PFSK-1 (cell line): ENCODE results near the gene MBNL1.

Experiments used
- FOXP2 ChIP-seq: optimal IDR thresholded peaks from 2 replicates; pipeline ENCODE3; 2011; ENCODE audit warnings: borderline replicate concordance, control low read depth, inconsistent platforms; ENCODE audit not compliant: insufficient read depth; ENCODE audit errors: extremely low read length, extremely low read depth
- POLR2AphosphoS5 ChIP-seq: IDR thresholded peaks from 2 replicates; pipeline ENCODE4 v1.6.1; 2012; ENCODE audit warnings: low read depth, mild to moderate bottlenecking, control low read depth, low read length, moderate library complexity
- SIN3A ChIP-seq: IDR thresholded peaks from 2 replicates; pipeline ENCODE4 v1.6.1; 2012; ENCODE audit warnings: mild to moderate bottlenecking, low read length, moderate library complexity, borderline replicate concordance; ENCODE audit not compliant: insufficient read depth
- TAF1 ChIP-seq: IDR thresholded peaks from 2 replicates; pipeline ENCODE4 v1.6.1; 2012; ENCODE audit warnings: low read length, control low read depth, borderline replicate concordance; ENCODE audit not compliant: insufficient read depth
- TF ChIP-seq, protein P1 (sequence below), 2 experiments: IDR thresholded peaks; 2 replicates each; pipeline versions ENCODE4 v1.6.1 to v1.8.0; 2011 to 2012; ENCODE audit warnings: low read depth in 2 of 2, low read length in 2 of 2, control low read depth in 1 of 2, inconsistent platforms in 1 of 2, mild to moderate bottlenecking in 1 of 2, moderate library complexity in 1 of 2; ENCODE audit not compliant: insufficient read depth in 1 of 2

MBNL1 gene

DNA sequence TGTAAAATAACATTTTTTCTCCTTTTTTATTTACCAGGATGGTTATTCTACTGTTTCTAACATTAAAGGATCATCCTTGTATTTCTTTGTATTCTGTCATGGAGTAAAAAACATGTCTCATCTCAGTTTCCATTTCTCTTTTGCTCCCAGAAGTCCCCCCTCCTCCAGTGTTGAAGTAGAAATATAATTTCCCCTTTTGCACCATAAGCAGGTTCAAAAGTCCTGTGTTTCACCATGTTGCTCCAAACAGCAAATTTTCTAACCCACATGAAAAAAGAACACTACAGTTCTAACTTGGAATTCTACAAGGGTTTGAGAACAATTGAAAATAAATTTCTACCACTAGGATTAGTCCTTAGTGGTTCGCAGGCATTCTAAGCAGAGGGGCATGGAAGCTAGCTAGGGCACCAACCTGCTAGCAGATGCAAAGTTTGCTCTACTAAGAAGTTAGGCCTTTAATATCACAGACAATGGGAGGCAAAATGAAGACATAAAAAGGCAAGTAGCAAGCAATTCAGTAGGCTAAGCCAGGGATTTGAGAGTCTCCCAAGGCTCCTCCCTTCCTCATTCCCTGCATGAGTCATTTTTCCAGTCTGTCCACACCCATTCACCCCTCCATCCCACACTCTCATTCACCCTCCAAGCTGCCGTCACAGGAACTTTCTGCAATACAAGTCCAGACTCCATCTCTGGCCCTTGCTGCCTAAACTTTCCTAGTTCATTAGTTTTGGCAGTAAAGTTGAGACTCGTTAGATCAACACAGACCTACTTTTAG, 2.3 kb upstream of the MBNL1 start:
- peak; percentile 70; the same call in 1 of the 2 replicates for TF ChIP-seq TAF1
- peak; percentile 77 for TF ChIP-seq POLR2AphosphoS5
- TF ChIP-seq, protein P1, sequence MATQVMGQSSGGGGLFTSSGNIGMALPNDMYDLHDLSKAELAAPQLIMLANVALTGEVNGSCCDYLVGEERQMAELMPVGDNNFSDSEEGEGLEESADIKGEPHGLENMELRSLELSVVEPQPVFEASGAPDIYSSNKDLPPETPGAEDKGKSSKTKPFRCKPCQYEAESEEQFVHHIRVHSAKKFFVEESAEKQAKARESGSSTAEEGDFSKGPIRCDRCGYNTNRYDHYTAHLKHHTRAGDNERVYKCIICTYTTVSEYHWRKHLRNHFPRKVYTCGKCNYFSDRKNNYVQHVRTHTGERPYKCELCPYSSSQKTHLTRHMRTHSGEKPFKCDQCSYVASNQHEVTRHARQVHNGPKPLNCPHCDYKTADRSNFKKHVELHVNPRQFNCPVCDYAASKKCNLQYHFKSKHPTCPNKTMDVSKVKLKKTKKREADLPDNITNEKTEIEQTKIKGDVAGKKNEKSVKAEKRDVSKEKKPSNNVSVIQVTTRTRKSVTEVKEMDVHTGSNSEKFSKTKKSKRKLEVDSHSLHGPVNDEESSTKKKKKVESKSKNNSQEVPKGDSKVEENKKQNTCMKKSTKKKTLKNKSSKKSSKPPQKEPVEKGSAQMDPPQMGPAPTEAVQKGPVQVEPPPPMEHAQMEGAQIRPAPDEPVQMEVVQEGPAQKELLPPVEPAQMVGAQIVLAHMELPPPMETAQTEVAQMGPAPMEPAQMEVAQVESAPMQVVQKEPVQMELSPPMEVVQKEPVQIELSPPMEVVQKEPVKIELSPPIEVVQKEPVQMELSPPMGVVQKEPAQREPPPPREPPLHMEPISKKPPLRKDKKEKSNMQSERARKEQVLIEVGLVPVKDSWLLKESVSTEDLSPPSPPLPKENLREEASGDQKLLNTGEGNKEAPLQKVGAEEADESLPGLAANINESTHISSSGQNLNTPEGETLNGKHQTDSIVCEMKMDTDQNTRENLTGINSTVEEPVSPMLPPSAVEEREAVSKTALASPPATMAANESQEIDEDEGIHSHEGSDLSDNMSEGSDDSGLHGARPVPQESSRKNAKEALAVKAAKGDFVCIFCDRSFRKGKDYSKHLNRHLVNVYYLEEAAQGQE (IDR thresholded peaks at IDR 0.05; ENCODE audit: insufficient read depth in 1 of 2, low read depth in 2 of 2, low read length in 2 of 2): no peak
- TF ChIP-seq FOXP2: peak; percentile 58
- TF ChIP-seq SIN3A: 0 out of 2 replicates have a peak, but pooled peaks have one; percentile 62

DNA sequence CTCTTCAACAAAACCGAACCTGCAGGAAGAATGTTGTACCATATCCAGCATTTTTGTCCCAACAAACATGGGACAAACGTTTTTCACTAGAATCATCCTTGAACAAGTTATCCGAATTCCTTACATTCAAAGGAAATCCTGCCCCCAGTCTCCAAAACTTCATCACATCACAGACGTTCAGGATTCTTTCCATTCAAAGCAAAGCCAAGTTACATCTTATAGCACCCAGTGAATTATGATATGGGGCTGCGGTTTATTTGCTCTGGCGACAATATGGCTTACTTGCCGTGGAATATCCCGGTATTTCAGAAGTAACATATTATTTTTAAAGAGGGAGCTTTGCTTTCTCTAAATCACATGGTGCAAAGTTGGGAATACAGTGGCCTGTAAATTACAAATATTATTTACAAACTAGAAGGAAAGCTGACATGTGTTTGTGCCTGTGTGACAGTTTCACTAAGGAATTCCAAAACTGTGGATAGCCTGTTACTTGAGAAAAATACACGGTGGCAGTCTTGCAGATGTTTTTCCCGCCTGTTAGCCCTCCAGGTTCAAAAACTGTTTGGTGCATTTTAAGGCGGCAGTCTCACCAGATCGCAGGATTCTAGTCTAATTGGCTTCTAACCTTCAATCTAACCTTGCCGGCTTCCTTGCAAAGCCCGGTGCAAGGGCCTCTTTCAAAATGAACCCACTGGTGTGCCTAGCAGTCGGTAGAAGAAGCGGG, 736 bp upstream of the MBNL1 start:
- TF ChIP-seq FOXP2 (no peak), SIN3A (no peak), TAF1 (no peak), POLR2AphosphoS5 (no peak)
- TF ChIP-seq, protein P1 (IDR thresholded peaks at IDR 0.05; ENCODE audit: insufficient read depth in 1 of 2, low read depth in 2 of 2, low read length in 2 of 2): no peak

DNA sequence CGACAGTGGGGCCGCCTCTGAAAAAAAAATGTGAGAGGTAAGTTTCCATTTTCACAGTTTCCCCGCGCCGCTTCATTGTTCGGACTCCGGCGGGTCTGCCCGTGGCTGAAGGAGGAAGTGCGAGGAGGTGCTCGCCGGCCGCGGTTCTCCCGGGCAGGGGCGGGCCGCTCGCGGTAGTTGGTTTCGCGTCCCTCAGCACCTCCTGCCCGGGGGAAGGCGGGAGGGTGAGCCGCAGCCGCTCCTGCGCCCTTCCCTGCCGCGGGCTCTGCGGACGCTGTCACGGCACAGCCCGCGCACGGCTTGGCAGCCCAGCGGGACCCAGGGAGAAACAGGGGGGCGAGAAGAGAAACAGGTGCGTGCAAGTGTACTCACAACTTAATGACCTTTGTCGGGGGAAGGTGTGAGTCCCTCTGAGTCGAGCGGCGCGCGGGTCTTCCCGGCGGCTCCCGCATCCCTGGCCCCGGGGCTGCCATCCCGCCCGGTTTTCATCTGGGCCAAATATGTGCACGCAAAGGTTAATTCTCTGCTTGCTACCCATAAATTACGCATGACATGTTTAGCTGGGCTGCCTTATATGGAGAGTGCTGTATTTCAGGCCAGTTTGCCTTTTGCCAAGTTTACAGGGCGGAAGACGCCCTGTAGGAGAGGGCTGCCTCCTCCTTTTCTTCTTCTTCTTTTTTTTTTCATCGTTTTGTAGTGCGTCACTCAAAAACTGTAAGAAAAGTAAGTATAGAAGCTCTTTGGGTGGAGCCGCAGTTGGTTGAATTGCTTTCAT, 514 bp downstream of the MBNL1 start:
- TF ChIP-seq FOXP2 (no peak), SIN3A (peak; percentile 15; the same call in 1 of the 2 replicates)

DNA sequence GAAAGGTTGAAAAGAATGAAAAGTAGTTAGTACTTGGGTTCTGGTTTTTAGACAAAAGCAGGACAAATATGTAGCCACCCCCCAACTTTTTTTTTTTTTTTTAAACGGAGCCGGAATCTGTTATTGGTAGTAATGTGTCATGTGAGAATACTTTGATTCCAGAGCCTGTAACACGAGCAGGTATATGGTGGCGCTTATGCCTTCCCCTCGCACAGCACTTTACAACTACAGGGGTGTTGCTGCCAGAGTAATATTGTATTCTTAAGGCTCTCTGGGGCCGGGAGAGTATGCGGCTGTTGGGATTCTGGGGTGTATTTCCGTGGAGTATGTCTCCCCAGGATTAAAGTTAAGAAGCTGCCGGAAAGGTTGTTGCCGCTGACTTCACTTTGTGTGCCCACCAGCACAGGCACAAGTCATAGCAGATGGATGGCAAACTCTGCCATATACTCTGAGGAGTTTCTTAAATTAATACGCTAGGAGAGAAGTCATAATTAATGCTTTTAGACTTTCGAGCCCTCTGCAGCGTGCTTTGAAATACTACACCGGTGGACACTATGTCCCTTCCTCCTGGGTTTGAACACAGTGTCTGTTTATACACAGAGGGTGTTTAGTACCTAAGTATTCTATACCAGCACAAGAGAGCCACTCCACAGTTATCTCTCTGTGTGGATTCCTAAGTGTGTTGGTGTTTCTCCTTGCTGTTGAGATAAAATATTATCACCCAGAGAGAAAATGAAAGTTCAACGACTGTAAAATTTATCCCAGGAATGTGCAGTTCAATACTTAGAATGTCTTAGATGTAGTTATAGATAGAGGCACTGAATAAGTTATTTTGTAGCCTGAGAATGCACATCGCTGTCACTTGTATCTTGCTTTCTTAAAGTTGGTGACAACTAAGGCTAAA, 1.4 kb downstream of the MBNL1 start:
- TF ChIP-seq, protein P1 (IDR thresholded peaks at IDR 0.05; ENCODE audit: insufficient read depth in 1 of 2, low read depth in 2 of 2, low read length in 2 of 2): no peak
- no peak for TF ChIP-seq FOXP2
- TF ChIP-seq SIN3A: peak; percentile 8; the same call in 1 of the 2 replicates
- TF ChIP-seq POLR2AphosphoS5: no peak
- TF ChIP-seq TAF1: no peak
